Neutrophil (primary cell): Measurements from ENCODE around the gene RNF26.

Source experiments
- H3K27ac ChIP-seq: fragments of 200-600 bp; sonication (generic); 2 replicates; pipeline ENCODE4 v1.5.1; 2016; ENCODE audit warnings: mild to moderate bottlenecking, moderate library complexity
- H3K27me3 ChIP-seq: fragments of 200-600 bp; sonication (generic); 2 replicates; pipeline ENCODE4 v1.6.0; 2016; ENCODE audit warnings: mild to moderate bottlenecking
- H3K36me3 ChIP-seq: fragments of 200-600 bp; sonication (generic); 2 replicates; pipeline ENCODE4 v1.5.1; 2017
- H3K4me1 ChIP-seq, 2 experiments: fragments of 200-600 bp in 1 of 2; sonication (generic) in 1 of 2; 1 replicate in 1 of 2; 2 replicates in 1 of 2; pipeline versions ENCODE4 v1.5.1 to v1.6.1; 2013 to 2016; ENCODE audit warnings: low read depth in 1 of 2, low read length in 1 of 2, mild to moderate bottlenecking in 1 of 2, moderate library complexity in 1 of 2; ENCODE audit not compliant: control insufficient read depth in 1 of 2, insufficient read depth in 1 of 2
- H3K4me3 ChIP-seq, 2 experiments: fragments of 200-600 bp in 1 of 2; sonication (generic) in 1 of 2; 1 replicate in 1 of 2; 2 replicates in 1 of 2; pipeline ENCODE4 v1.5.1; 2013 to 2016; ENCODE audit warnings: low read depth in 1 of 2, low read length in 1 of 2, mild to moderate bottlenecking in 1 of 2, moderate library complexity in 1 of 2
- H3K9me3 ChIP-seq: fragments of 200-600 bp; sonication (generic); 2 replicates; pipeline ENCODE4 v1.5.1; 2016
- TF ChIP-seq, protein P1 (sequence below): fragments of 200-600 bp; sonication (generic); IDR thresholded peaks from 2 replicates; pipeline ENCODE4 v1.5.1; 2016; ENCODE audit warnings: antibody characterized with exemption

RNF26 gene

DNA sequence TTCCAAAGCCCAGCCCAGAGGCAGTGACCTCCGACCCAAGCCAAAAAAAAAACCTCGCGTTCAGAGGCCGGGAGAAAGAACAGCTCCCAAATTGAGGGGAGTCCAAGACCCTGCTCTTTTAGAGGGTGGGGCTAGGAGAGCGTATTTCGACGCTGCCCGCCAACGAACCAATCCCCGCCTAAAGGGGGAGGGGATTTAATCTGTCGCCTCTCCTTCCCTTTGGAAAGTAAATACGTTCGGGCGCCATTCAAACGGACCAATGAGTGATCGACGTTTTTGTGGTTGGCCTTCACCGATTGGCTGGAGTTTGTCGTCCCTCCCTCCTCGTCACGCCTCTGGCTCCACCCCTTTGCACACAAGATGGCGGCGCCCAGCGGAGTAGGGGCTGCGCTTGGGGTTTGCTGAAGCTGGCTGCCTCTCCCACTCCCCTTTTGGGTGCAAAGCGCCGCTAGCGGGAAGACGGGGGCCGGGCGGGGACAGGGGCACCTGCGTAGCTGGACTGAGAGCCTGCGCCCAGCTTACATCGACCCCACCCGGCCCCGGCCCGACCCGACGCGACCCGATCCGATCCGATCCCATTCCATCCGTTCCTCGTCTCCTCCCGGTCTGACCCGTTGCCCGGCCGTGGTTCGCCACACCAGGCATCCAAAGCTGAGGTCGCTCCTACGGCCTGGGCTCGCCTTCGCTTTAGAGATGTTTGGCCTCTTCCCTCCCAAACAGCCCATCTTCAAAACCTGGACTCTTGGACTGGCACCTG lies at the start of gene RNF26:
Gene RNF26, plus strand, starts transcription at position 354 of the 757 bp plus-strand sequence. CDS start 596 bp downstream, outside the sequence.
- TF ChIP-seq, protein P1, sequence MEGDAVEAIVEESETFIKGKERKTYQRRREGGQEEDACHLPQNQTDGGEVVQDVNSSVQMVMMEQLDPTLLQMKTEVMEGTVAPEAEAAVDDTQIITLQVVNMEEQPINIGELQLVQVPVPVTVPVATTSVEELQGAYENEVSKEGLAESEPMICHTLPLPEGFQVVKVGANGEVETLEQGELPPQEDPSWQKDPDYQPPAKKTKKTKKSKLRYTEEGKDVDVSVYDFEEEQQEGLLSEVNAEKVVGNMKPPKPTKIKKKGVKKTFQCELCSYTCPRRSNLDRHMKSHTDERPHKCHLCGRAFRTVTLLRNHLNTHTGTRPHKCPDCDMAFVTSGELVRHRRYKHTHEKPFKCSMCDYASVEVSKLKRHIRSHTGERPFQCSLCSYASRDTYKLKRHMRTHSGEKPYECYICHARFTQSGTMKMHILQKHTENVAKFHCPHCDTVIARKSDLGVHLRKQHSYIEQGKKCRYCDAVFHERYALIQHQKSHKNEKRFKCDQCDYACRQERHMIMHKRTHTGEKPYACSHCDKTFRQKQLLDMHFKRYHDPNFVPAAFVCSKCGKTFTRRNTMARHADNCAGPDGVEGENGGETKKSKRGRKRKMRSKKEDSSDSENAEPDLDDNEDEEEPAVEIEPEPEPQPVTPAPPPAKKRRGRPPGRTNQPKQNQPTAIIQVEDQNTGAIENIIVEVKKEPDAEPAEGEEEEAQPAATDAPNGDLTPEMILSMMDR: peak; percentile 10
- Histone ChIP-seq H3K36me3 (no peaks in the 10 kb centered on the region), H3K4me1 (peaks cover 24 to 28% of the 10 kb centered on the region in 2 experiments), H3K9me3 (no peaks in the 10 kb centered on the region), H3K4me3 (peak within 1 kb of the TSS; percentile 87 to 96), H3K27ac (peak within 1 kb of the TSS; percentile 66), H3K27me3 (peaks cover 15% of the 10 kb centered on the region)

DNA sequence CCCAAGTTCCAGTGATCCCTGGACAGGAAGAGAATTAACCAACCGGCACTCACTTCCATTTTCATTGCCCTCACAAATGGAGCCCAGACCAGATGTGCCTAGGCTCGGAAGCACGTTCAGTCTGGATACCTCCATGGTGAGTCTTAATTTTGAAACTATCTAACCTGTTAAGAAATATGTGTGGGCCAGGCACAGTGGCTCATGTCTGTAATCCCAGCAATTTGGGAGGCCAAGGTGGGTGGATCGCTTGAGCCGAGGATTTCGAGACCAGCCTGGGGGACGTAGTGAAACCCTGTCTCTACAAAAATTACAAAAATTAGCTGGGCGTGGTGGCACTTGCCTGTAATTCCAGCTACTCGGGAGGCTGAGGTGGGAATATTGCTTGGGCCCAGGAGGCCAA lies 48.9 kb upstream of the RNF26 start:
- H3K9me3 ChIP-seq: no peaks in the 10 kb centered on the region
- peaks cover 80% of the 10 kb centered on the region for H3K36me3 ChIP-seq
- TF ChIP-seq, protein P1: no peak
- H3K4me1 ChIP-seq: no peaks in the 10 kb centered on the region
- no peak overlapping the region for H3K4me3 ChIP-seq
- no peaks in the 10 kb centered on the region for H3K27me3 ChIP-seq
- H3K27ac ChIP-seq: no peak overlapping the region

DNA sequence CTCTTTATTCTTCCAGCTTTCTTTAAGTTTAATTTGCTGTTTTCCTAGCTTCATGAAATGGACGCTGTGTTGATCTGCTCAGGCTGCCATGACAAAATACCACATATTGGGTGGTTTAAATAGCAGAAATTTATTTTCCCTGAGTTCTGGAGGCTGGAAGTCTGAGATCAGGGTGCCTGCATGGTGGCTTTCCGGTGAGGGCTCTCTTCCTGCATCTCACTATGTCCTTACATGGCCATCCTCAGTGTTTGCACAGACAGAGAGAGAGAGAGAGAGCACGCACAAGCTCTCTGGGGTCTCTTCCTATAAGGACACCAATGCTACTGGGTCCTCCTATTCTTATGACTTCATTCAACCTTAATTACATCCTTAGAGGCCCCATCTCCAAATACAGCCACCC lies 46.1 kb upstream of the RNF26 start:
- Histone ChIP-seq H3K9me3 (no peaks in the 10 kb centered on the region), H3K36me3 (peaks cover 73% of the 10 kb centered on the region)

DNA sequence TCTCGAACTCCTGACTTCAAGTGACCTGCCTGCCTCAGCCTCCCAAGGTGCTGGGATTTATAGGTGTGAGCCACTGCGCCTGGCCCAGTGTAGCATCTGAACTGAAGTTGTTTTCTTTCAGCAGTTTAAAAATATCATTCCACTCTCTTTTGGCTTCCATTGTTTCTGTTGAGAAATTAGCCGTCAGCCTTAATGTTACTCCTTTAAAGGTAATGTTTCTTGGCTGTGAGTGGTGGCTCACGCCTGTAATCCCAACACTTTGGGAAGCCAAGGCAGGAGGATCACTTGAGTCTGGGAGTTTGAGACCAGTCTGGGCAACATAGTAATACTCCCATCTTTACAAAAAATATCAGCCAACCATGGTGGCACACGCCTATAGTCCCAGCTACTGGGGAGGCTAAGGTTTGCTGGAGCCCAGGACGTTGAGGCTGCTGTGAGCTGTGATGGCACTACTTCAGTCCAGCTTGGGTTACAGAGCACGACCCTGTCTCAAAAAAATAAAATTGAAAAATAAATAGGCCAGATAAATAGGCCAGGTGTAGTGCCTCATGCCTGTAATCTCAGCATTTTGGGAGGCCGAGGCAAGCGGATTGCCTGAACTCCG lies 43.3 kb upstream of the RNF26 start:
- H3K4me1 ChIP-seq: no peaks in the 10 kb centered on the region
- H3K27ac ChIP-seq: no peak overlapping the region
- TF ChIP-seq, protein P1: no peak
- no peaks in the 10 kb centered on the region for H3K9me3 ChIP-seq
- H3K36me3 ChIP-seq: peaks cover 83% of the 10 kb centered on the region
- no peaks in the 10 kb centered on the region for H3K27me3 ChIP-seq
- H3K4me3 ChIP-seq: no peak overlapping the region

More for the DNA sequence above, 46.1 kb upstream of the RNF26 start:
- H3K27ac ChIP-seq: no peak overlapping the region
- H3K4me3 ChIP-seq: no peak overlapping the region
- no peaks in the 10 kb centered on the region for H3K4me1 ChIP-seq
- TF ChIP-seq, protein P1: no peak
- no peaks in the 10 kb centered on the region for H3K27me3 ChIP-seq

DNA sequence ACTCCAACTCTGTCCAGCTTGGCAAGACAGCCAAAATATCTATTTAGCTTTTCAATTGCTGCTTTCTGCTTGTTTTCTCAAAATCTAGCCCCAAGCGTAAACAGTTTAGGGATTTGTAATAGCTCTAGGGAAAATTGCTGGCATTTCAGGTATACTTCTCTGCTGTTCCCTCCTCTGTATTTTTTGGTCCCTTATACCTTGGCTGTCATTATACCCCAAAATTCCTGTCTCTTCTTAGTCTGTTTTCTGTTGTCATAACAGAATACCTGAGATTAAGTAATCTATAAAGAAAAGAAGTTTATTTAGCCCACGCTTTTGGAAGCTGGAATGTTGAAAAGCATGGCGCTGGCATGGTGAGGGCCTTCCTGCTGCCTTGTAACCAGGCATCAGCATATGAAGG lies 40.9 kb upstream of the RNF26 start:
- Histone ChIP-seq H3K4me3 (no peak overlapping the region), H3K27ac (no peak overlapping the region), H3K36me3 (peaks cover 80% of the 10 kb centered on the region), H3K27me3 (no peaks in the 10 kb centered on the region), H3K4me1 (no peaks in the 10 kb centered on the region), H3K9me3 (no peaks in the 10 kb centered on the region)
- TF ChIP-seq, protein P1: no peak
